WTC11 (cell line): ENCODE measurements around the gene ANKIB1. TPM values are rescaled to one million over a fixed set of nuclear protein-coding genes. Genes with fewer than 3 reads are reported as not detected.

Experiments
- ATAC-seq: fragments of 200-7000 bp; cut with Tn5 transposase; 2 replicates; pipeline ENCODE4 v1.10.0; 2021; ENCODE audit warnings: mild to moderate bottlenecking, moderate library complexity
- CTCF ChIA-PET: fragments of 300-600 bp; sonication (Branson Sonifier 250); formaldehyde crosslinking; loops from one replicate; lab custom pipeline; 2021; ENCODE audit warnings: antibody characterized with exemption; lab: Charles Lee
- POLR2A ChIA-PET: fragments of 350-600 bp; sonication (Branson Sonifier 250); formaldehyde crosslinking; loops from one replicate; lab custom pipeline; 2021; ENCODE audit warnings: antibody characterized with exemption; lab: Charles Lee
- DNase-seq: peaks from one replicate; pipeline ENCODE4 v3.0.0; 2021; ENCODE audit warnings: low spot score
- H3K27ac Mint-ChIP-seq: 2 replicates; pipeline ENCODE4 v1.8.0; 2021; ENCODE audit warnings: mixed read lengths
- H3K27me3 Mint-ChIP-seq: 2 replicates; pipeline ENCODE4 v1.8.0; 2021; ENCODE audit warnings: low read depth, mild to moderate bottlenecking, moderate library complexity, mixed read lengths
- H3K36me3 Mint-ChIP-seq: 2 replicates; pipeline ENCODE4 v1.8.0; 2021; ENCODE audit warnings: mixed read lengths
- H3K4me1 Mint-ChIP-seq: 2 replicates; pipeline ENCODE4 v1.8.0; 2022; ENCODE audit warnings: mixed read lengths
- H3K4me3 Mint-ChIP-seq: 2 replicates; pipeline ENCODE4 v1.8.0; 2021; ENCODE audit warnings: mild to moderate bottlenecking, moderate library complexity, mixed read lengths
- H3K9me3 Mint-ChIP-seq: 2 replicates; pipeline ENCODE4 v1.8.0; 2021; ENCODE audit warnings: mixed read lengths
- CTCF ChIP-seq: fragments of 200-600 bp; IDR thresholded peaks from 2 replicates; pipeline ENCODE4 v1.8.0; 2022; ENCODE audit warnings: antibody characterized with exemption
- ETV6 ChIP-seq: sonication (generic); formaldehyde crosslinking; IDR thresholded peaks from 2 replicates; pipeline ENCODE4 v1.8.1; 2022; ENCODE audit warnings: mild to moderate bottlenecking, missing genetic modification reagents
- FOXP1 ChIP-seq: sonication (generic); formaldehyde crosslinking; IDR thresholded peaks from 2 replicates; pipeline ENCODE4 v1.8.0; 2022; ENCODE audit warnings: missing genetic modification reagents, mild to moderate bottlenecking, moderate library complexity, borderline replicate concordance
- GABPB1 ChIP-seq: sonication (generic); formaldehyde crosslinking; IDR thresholded peaks from 2 replicates; pipeline ENCODE4 v1.8.1; 2023; ENCODE audit warnings: mild to moderate bottlenecking, missing genetic modification reagents
- GRHL2 ChIP-seq: fragments of 250-450 bp; sonication (Bioruptor Pico); IDR thresholded peaks from 2 replicates; pipeline ENCODE4 v1.8.0; 2022; ENCODE audit warnings: mild to moderate bottlenecking, moderate library complexity; ENCODE audit not compliant: insufficient replicate concordance, severe bottlenecking
- IRF1 ChIP-seq: sonication (generic); formaldehyde crosslinking; IDR thresholded peaks from 2 replicates; pipeline ENCODE4 v1.8.0; 2023; ENCODE audit warnings: missing genetic modification reagents
- KAT7 ChIP-seq: sonication (generic); formaldehyde crosslinking; IDR thresholded peaks from 2 replicates; pipeline ENCODE4 v1.8.1; 2023; ENCODE audit warnings: missing genetic modification reagents, mild to moderate bottlenecking, borderline replicate concordance
- NFYB ChIP-seq: sonication (generic); formaldehyde crosslinking; conservative IDR thresholded peaks from 2 replicates; pipeline ENCODE4 v1.8.0; 2022; ENCODE audit warnings: low read depth, missing genetic modification reagents
- OVOL2 ChIP-seq: fragments of 250-450 bp; sonication (Bioruptor Pico); IDR thresholded peaks from 2 replicates; pipeline ENCODE4 v1.9.0; 2021; ENCODE audit warnings: mild to moderate bottlenecking, borderline replicate concordance
- PREB ChIP-seq: sonication (generic); formaldehyde crosslinking; IDR thresholded peaks from 2 replicates; pipeline ENCODE4 v1.8.1; 2022; ENCODE audit warnings: mild to moderate bottlenecking, missing genetic modification reagents, moderate library complexity, borderline replicate concordance
- RORB ChIP-seq: fragments of 250-450 bp; sonication (Bioruptor Pico); IDR thresholded peaks from 2 replicates; pipeline ENCODE4 v1.9.0; 2021; ENCODE audit warnings: mild to moderate bottlenecking
- SP1 ChIP-seq: sonication (generic); formaldehyde crosslinking; conservative IDR thresholded peaks from 2 replicates; pipeline ENCODE4 v1.8.1; 2022; ENCODE audit warnings: missing genetic modification reagents
- USF2 ChIP-seq: sonication (generic); formaldehyde crosslinking; IDR thresholded peaks from 2 replicates; pipeline ENCODE4 v1.8.1; 2023; ENCODE audit warnings: mild to moderate bottlenecking, missing genetic modification reagents, moderate library complexity
- total RNA-seq: library from RNA; stranded (reverse); gene quantifications from 3 replicates; pipeline ENCODE4 v1.2.3, GENCODE V29; 2021
- TF ChIP-seq, protein P1 (sequence below): fragments of 250-450 bp; sonication (Bioruptor Pico); IDR thresholded peaks from 2 replicates; pipeline ENCODE4 v1.9.0; 2021; ENCODE audit warnings: mild to moderate bottlenecking, borderline replicate concordance
- TF ChIP-seq, protein P2 (sequence below): sonication (generic); formaldehyde crosslinking; conservative IDR thresholded peaks from 2 replicates; pipeline ENCODE4 v1.8.1; 2023; ENCODE audit warnings: mild to moderate bottlenecking, low read depth, missing genetic modification reagents, moderate library complexity
- TF ChIP-seq, protein P3 (sequence below): fragments of 250-450 bp; sonication (Bioruptor Pico); IDR thresholded peaks from 2 replicates; pipeline ENCODE4 v1.8.0; 2021; ENCODE audit warnings: mild to moderate bottlenecking
- TF ChIP-seq, protein P4 (sequence below): sonication (generic); formaldehyde crosslinking; IDR thresholded peaks from 2 replicates; pipeline ENCODE4 v1.8.0; 2023; ENCODE audit warnings: mild to moderate bottlenecking, missing genetic modification reagents

The ANKIB1 gene
- total RNA-seq, 1 experiment from 2014 or later: 38.5 TPM

- TF ChIP-seq, protein P1, sequence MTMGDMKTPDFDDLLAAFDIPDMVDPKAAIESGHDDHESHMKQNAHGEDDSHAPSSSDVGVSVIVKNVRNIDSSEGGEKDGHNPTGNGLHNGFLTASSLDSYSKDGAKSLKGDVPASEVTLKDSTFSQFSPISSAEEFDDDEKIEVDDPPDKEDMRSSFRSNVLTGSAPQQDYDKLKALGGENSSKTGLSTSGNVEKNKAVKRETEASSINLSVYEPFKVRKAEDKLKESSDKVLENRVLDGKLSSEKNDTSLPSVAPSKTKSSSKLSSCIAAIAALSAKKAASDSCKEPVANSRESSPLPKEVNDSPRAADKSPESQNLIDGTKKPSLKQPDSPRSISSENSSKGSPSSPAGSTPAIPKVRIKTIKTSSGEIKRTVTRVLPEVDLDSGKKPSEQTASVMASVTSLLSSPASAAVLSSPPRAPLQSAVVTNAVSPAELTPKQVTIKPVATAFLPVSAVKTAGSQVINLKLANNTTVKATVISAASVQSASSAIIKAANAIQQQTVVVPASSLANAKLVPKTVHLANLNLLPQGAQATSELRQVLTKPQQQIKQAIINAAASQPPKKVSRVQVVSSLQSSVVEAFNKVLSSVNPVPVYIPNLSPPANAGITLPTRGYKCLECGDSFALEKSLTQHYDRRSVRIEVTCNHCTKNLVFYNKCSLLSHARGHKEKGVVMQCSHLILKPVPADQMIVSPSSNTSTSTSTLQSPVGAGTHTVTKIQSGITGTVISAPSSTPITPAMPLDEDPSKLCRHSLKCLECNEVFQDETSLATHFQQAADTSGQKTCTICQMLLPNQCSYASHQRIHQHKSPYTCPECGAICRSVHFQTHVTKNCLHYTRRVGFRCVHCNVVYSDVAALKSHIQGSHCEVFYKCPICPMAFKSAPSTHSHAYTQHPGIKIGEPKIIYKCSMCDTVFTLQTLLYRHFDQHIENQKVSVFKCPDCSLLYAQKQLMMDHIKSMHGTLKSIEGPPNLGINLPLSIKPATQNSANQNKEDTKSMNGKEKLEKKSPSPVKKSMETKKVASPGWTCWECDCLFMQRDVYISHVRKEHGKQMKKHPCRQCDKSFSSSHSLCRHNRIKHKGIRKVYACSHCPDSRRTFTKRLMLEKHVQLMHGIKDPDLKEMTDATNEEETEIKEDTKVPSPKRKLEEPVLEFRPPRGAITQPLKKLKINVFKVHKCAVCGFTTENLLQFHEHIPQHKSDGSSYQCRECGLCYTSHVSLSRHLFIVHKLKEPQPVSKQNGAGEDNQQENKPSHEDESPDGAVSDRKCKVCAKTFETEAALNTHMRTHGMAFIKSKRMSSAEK (CRISPR knock-in tag): no peak
These were observed 23.1 kb downstream of the ANKIB1 start (continued) for GRCh38 chr7:92268921-92269320.

DNA sequence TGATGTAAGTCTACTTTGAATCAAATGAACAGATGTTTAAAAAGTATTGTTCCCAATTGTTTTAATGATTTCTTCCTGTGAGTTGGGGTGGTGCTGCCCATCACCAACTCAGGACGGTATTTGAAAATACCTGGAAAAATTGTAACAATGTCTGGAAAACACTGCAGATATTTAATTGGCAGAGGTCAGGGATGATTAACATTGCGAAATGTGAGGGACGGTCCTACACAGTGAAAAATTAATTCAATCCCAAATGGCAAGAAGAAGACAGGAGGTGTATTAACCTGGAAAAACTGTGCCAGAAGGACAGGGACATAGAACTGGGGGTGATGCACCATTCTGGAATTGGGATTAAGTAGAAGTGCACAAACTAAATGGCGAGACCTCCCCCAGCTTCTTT, 29.6 kb downstream of the ANKIB1 start:
- TF ChIP-seq PREB (CRISPR knock-in tag): no peak
- no peak for TF ChIP-seq OVOL2 (CRISPR knock-in tag)
- TF ChIP-seq IRF1 (CRISPR knock-in tag): no peak
- no peak for TF ChIP-seq USF2
- TF ChIP-seq SP1 (CRISPR knock-in tag): no peak
- TF ChIP-seq, protein P2, sequence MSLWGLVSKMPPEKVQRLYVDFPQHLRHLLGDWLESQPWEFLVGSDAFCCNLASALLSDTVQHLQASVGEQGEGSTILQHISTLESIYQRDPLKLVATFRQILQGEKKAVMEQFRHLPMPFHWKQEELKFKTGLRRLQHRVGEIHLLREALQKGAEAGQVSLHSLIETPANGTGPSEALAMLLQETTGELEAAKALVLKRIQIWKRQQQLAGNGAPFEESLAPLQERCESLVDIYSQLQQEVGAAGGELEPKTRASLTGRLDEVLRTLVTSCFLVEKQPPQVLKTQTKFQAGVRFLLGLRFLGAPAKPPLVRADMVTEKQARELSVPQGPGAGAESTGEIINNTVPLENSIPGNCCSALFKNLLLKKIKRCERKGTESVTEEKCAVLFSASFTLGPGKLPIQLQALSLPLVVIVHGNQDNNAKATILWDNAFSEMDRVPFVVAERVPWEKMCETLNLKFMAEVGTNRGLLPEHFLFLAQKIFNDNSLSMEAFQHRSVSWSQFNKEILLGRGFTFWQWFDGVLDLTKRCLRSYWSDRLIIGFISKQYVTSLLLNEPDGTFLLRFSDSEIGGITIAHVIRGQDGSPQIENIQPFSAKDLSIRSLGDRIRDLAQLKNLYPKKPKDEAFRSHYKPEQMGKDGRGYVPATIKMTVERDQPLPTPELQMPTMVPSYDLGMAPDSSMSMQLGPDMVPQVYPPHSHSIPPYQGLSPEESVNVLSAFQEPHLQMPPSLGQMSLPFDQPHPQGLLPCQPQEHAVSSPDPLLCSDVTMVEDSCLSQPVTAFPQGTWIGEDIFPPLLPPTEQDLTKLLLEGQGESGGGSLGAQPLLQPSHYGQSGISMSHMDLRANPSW (CRISPR knock-in tag): no peak
- TF ChIP-seq KAT7 (CRISPR knock-in tag): no peak
- TF ChIP-seq ETV6: no peak
- TF ChIP-seq FOXP1: no peak
- ChIA-PET CTCF (interaction anchor here (1.1 kb wide), 1 partner anchor 149 kb away, joined by 3 read pairs; no protein-coding TSS in a partner anchor), POLR2A (no interaction called here)
- Mint-ChIP-seq H3K36me3 (no peaks in the 10 kb centered on the region; the same call in 1 of the 2 replicates), H3K4me1 (peaks cover 17% of the 10 kb centered on the region), H3K27ac (no peak overlapping the region), H3K4me3 (no peak overlapping the region), H3K9me3 (no peaks in the 10 kb centered on the region; the same call in 1 of the 2 replicates), H3K27me3 (no peaks in the 10 kb centered on the region)
- ATAC-seq (no peak), DNase-seq (no peak)

GRCh38 chr7:92276460-92276864, 30.7 kb downstream of the ANKIB1 start:
- ChIA-PET CTCF (no interaction called here), POLR2A (no interaction called here)
- ATAC-seq (no peak), DNase-seq (no peak)
- Mint-ChIP-seq H3K4me1 (peaks cover 22% of the 10 kb centered on the region), H3K4me3 (no peak overlapping the region), H3K27ac (no peak overlapping the region), H3K9me3 (peaks cover 6% of the 10 kb centered on the region; the same call in 1 of the 2 replicates), H3K36me3 (peaks cover 6% of the 10 kb centered on the region; the same call in 1 of the 2 replicates), H3K27me3 (no peaks in the 10 kb centered on the region)
- TF ChIP-seq GRHL2 (CRISPR knock-in tag) (no peak), GABPB1 (CRISPR knock-in tag) (no peak), NFYB (CRISPR knock-in tag) (no peak), CTCF (no peak), RORB (CRISPR knock-in tag) (no peak)
- TF ChIP-seq, protein P3, sequence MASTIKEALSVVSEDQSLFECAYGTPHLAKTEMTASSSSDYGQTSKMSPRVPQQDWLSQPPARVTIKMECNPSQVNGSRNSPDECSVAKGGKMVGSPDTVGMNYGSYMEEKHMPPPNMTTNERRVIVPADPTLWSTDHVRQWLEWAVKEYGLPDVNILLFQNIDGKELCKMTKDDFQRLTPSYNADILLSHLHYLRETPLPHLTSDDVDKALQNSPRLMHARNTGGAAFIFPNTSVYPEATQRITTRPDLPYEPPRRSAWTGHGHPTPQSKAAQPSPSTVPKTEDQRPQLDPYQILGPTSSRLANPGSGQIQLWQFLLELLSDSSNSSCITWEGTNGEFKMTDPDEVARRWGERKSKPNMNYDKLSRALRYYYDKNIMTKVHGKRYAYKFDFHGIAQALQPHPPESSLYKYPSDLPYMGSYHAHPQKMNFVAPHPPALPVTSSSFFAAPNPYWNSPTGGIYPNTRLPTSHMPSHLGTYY (CRISPR knock-in tag): no peak
- TF ChIP-seq, protein P4, sequence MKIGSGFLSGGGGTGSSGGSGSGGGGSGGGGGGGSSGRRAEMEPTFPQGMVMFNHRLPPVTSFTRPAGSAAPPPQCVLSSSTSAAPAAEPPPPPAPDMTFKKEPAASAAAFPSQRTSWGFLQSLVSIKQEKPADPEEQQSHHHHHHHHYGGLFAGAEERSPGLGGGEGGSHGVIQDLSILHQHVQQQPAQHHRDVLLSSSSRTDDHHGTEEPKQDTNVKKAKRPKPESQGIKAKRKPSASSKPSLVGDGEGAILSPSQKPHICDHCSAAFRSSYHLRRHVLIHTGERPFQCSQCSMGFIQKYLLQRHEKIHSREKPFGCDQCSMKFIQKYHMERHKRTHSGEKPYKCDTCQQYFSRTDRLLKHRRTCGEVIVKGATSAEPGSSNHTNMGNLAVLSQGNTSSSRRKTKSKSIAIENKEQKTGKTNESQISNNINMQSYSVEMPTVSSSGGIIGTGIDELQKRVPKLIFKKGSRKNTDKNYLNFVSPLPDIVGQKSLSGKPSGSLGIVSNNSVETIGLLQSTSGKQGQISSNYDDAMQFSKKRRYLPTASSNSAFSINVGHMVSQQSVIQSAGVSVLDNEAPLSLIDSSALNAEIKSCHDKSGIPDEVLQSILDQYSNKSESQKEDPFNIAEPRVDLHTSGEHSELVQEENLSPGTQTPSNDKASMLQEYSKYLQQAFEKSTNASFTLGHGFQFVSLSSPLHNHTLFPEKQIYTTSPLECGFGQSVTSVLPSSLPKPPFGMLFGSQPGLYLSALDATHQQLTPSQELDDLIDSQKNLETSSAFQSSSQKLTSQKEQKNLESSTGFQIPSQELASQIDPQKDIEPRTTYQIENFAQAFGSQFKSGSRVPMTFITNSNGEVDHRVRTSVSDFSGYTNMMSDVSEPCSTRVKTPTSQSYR (CRISPR knock-in tag): no peak
